CD4-positive, alpha-beta T cell treated with Interleukin-12 subunit alpha and Interleukin-12 subunit beta, for 1 hour (primary cell): ENCODE measurements around the gene CXCL17.

Experiments used
- DNase-seq: peaks from one replicate; pipeline ENCODE4 v3.0.0-alpha.2; 2020

Gene CXCL17

DNA sequence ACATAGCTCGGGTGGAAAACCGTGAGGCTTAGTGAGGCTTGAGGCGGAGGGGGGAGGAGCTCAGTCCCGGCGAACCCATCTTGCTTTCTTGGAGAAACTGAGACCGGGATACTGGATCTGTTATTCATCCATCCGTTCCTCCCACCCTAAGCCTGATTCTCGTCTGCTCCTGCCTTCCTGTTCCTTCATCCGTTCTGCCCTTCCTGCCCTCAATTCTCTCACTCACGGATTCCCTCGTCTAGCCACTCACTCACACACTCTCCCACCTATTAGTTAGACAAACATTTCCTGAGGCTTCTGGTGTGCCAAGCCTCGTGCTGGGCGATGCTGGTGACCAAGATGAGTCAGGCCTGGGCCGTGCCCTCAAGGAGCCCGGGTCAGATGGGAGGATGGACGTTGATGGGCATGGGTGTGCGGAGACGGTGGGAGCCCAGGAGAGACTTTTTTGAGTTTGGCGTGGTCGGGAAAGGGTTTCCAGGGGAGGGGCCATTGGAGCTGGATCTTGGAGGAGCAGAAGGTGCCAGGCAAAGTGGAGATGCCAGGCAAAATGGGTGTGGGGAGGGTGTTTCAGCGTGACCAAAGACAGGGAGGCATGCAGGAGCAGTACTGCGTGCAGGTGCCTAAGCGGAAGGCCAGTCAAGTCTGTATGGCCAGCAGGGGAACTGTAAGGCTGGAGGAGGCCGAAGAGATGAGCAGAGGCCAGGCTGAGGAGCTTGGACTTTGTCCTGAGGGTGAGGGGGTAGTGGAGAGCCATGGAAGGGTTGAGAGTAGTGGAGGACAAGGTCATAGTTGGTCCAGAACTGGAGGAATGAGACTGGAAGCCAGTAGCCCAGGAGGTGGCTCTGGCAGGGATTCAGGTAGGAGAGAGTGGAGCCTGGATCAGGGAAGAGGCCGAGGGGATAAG lies 45.2 kb downstream of the CXCL17 start:
- DNase-seq, result no peak

DNA sequence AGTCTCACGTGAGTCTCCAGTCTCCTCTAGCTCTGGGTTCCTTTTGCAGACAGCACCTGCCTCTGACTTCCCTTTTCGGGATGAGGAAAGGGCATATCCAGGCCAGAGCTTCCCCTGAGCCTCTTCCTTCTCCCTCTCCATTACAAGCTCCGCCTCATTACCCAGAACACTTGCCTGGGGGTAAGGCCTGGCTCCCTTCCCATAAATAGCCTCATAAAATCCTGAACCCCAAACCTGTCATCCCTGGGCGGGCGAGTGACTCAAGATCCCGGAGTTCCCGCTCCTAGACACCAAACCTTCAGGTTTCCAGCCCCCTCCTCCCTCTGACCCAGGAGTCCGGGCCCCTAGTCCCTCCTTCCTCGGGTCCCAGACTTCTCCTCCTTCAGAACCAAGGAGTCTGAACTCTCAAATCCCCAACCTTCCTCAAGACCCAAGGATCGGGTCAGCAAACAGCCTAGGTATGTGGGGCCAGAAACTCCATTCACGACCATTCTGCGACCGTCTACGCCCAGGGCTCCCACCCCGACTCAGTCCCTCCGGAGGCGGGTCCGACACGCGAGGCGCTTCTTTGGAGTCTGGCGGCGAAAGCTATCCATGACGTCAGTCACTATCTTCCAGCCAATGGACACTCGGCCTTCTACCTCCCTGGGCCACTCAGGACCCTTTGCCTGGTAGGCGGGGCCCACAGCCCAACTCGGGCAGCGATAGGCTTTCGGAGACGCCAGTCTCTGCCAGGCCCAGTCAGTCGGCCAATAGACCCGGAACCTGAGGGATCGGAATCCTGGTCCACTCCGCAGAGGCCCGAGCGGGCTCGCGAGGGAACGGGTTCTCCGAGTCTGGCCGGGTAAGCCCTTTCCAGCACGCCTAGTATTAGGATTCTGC lies 46.1 kb downstream of the CXCL17 start:
- peak; percentile 96 for DNase-seq

DNA sequence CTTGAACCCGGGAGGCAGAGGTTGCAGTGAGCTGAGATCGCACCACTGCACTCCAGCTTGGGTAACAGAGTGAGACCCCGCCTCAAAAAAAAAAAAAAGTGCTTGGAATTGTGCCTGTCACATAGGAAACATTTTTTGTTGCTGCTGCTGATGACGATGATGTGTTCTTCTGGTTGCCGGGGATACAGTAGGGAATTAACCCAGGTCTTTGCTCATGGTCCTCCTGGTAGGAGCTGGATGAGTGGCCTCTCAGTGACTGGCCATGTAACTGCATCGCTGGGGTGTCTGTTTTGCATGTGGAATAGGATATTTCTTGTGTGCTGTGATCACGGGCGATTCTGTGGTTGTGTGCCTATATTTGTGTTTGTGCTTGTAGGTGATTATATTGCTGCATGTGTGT lies 48.0 kb downstream of the CXCL17 start:
- no peak for DNase-seq

- no peak for DNase-seq
Observed at GRCh38 chr19:42392165-42392564, 50.6 kb downstream of the CXCL17 start.

- DNase-seq, result no peak
Observed at GRCh38 chr19:42389899-42390298, 52.8 kb downstream of the CXCL17 start, which contains the start of gene CNFN. Gene CNFN (minus strand): TSS chr19:42390297. CDS start chr19:42389037, 1,260 bp downstream.

GRCh38 chr19:42388851-42389489 lies 53.8 kb downstream of the CXCL17 start:
- DNase-seq, result no peak

DNA sequence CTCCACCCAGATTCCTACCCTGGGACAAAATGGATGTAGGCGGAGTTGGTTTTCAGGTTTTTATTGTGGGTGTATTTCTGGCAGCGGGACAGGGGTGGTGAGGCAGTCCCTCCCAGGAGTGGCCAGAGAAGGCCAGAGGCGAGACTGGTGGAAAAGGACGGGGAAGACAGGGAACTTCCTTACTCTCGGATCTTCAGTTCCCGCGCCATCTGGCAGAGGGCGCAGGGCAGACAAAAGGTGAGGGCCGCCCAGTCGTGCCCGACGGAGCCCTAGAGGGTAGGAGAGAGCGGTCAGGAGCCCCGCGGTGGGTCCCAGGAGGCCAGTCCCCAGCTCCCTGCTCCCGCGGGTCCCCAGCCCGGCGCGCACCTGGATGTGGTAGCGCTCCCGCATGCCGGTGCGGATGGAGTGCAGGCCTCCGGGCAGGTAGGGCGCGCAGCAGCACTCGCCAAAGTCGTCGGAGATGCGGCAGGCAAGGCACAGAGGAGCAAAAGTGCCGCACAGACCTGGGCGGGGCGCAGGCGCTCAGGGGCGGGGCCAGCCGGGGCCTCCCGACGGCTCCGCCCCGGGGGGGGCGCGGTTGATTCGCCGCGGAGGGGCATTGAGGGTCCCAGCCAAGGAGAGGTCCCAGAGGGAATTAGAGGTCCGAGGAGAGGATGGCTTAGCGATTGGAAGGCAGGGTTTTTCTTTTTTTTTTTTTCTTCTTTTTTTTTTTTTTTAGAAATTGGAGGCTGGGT lies 55.6 kb downstream of the CXCL17 start:
- DNase-seq, result peak; percentile 68

DNA sequence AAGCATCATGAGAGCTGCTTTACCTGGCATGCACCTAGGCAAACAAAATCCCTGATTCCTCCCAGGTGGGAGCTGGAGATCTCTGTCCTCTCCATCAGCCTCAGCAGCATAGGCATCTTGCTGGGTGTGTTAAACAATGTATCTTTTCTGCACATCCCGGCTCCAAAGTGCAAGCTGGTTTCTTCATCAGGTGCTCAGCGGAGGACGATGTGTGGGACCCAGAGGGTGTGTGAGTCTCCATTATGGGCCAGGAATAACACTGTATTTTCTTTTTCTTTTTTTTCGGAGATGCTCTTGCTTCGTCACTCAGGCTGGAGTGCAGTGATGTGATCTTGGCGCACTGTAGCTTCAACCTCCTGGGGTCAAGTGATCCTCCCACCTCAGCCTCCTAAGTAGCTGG lies 62.6 kb downstream of the CXCL17 start:
- no peak for DNase-seq
